Keratinocyte (primary cell): ENCODE data around the gene AP1M1.

ENCODE experiments used
- CTCF ChIP-seq, 3 experiments: IDR thresholded peaks in 1 of 3; conservative IDR thresholded peaks in 1 of 3; optimal IDR thresholded peaks in 1 of 3; 2 replicates in 2 of 3; 3 replicates in 1 of 3; pipeline versions ENCODE3 to v1.5.1; 2011; ENCODE audit warnings: low read length in 3 of 3, mild to moderate bottlenecking in 3 of 3, moderate library complexity in 2 of 3, control low read depth in 1 of 3, inconsistent platforms in 1 of 3; ENCODE audit not compliant: insufficient read depth in 2 of 3; ENCODE audit errors: extremely low read depth in 1 of 3
- EZH2 ChIP-seq: IDR thresholded peaks from one replicate; pipeline ENCODE4 v1.6.1; 2012; ENCODE audit warnings: inconsistent platforms, mild to moderate bottlenecking, low read length, moderate library complexity

GRCh38 chr19:16191216-16191908, 6.3 kb upstream of the AP1M1 start:
- TF ChIP-seq CTCF (optimal IDR thresholded peaks at IDR 0.05 in 1 of 3, IDR thresholded peaks at IDR 0.05 in 1 of 3, conservative IDR thresholded peaks at IDR 0.05 in 1 of 3; ENCODE audit: extremely low read depth in 1 of 3, insufficient read depth in 2 of 3, low read length in 3 of 3) (no peak), EZH2 (no peak)
